MV-4-11 (cell line): ENCODE results near the gene CCNT1.
"Not testable (repeated sequence)": the region's sequence is repeated elsewhere in the genome, so short reads cannot be mapped to it uniquely, and the experiment has no call there.

Source experiments
- DNase-seq: peaks from one replicate; lab custom pipeline; 2025; lab: John Stamatoyannopoulos, UW

Gene CCNT1

DNA sequence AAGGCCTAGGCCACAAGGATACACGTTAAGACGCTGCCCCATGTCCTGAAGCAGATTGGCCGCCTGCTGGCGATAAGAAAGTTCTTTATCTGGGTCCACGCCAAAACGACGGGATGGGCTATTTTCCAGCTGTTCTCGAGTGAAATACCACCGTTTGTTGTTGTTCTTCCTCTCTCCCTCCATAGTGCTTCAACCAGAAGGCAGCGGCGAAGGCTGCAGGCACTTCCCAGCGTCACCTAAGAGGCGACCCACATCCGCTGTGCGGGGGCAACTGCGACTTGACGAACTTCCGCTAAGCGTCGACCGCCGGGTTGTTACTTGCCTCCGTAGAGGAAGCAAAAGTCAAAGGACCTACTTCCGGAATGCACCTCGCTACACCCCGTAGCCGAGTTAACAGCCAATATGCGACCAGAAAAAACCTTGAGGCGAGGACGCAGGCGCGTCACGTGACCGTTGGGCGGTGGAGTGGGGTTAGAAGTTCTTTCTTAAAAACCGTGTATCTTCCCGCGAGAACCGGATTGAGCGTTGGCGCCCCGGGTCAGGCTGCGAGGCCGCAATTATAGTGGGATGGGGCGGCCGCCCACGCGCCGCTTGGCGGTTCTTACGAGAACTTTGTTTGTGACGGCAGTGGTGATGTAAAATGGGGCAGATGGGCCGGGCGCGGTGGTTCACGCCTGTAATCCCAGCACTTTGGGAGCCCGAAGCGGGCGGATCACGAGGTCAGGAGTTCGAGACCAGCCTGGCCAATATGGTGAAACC, at the start of gene CCNT1:
Gene CCNT1 (minus strand): TSS at position 215 of the 759 bp plus-strand sequence. CDS start 32 bp downstream, at position 183.
- DNase-seq = peak; percentile 100

DNA sequence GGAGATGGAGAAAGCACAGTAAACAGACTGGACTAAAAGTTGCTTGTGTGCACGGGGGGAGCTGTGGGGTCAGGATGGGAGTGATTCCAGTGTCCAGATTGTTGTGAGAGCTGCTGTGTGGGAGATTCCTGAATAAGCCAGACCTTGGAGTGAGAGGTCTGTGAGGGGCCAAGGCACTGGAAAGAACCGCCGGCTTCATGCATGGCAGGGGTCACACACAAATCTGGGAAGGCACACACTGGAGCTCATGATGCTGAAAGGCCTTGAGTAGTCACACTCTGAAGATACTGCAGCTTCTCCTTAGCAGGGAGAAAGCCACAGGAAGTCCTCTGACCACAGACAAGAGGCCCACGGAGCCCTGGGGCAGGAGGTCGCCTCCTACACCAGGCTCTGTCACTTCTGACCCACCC, 49.3 kb upstream of the CCNT1 start:
- DNase-seq = peak; percentile 87

DNA sequence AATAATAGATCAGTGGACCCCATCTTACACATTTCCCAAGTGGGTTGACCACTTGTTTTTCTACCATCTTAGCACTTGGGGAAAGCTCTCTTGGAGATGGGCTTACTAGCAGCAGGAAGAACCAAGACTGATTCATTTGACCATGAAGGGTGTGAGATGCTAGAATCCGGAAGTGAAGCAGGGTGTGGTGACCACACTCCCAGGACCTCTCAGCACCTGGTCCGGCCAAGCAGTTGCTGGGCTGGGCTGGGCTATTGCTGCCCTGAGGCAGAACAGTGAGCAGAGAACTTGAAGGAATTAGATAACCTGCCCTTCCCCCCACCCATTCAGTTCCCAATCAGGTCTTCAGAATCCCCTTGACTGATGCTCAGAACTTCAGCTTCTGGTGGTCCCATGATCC, 48.0 kb upstream of the CCNT1 start:
- DNase-seq = peak; percentile 64

DNA sequence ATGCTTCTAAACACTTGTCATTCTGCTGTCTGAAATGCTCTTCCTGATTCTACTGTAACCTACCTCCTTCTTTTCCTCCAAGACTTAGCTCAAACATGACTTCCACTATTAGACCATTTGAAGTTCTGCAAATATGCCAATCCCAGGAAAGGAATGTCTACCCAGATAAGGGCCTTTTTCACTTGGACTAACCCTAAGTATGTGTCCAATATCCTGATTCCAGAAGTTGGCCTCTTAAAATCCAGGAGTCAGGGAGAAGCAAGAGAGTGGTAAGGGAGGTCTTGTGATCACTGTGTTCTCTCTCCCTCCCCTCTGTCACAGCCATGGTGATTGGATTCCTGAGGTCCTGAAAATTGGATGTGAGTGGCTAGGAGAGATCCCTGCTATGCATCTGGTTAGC, 42.2 kb upstream of the CCNT1 start:
- DNase-seq = no peak

DNA sequence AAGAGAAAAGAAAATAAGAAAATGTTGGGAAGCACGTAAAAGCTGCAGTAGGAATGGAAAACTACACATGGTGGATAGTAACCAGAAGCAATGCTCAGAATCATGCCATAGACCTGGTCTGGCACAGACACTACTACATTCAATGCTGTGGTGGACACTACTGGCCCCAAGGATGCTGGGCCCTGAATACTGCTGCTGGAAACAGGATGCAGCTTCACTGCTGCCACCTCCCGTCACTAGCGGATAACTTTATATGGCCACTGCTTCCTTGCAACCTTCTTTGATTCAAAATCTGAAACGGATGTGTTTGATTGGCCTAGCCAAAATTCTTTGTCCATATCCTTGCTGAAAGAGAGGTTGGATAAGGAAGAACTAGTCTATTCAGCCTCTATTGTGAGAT, 41.7 kb upstream of the CCNT1 start:
- no peak for DNase-seq

DNA sequence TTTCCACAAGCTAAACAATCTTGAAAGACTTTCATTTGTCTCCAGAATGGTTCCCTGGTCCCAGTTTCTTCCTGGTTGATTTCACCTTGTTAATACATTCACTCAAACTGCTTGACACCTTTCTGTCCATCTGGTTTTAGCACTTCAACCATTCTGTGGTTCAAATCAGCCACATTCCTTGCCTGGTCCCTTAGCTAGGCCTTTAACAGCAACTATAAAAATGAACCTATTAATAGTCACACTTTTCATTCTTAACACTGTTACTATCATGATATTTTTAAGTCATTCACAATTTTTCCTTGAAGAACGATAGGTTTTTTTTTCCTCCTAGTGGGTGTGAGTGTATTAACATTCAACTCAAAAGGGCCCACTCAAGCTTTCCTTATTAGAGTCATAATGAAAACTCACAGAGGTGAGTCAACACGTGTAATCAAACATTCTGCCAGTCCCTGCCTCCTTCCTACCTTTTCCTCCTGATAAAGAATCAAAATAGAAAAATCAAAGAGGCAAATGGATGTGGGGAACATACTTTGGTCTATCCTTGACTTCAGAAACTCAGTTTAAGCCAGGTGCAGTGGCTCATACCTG, 34.4 kb upstream of the CCNT1 start:
- no peak for DNase-seq

DNA sequence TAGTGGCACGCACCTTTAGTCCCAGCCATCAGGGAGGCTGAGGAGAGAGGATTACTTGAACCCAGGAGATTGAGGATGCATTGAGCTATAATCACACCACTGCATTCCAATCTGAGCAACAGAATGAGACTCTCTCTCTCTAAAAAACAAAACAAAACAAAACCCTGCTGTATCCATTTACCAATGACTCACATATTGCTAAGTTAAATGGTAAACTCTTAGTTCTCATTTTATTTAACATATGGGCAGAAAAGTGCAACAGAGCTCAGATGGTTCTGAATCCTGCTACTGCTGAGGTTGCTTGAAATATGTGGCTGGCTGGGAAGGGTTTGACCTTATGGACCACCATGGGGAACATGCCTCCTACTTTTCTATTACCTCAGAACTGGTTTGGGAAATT, 33.7 kb upstream of the CCNT1 start:
- DNase-seq = no peak

DNA sequence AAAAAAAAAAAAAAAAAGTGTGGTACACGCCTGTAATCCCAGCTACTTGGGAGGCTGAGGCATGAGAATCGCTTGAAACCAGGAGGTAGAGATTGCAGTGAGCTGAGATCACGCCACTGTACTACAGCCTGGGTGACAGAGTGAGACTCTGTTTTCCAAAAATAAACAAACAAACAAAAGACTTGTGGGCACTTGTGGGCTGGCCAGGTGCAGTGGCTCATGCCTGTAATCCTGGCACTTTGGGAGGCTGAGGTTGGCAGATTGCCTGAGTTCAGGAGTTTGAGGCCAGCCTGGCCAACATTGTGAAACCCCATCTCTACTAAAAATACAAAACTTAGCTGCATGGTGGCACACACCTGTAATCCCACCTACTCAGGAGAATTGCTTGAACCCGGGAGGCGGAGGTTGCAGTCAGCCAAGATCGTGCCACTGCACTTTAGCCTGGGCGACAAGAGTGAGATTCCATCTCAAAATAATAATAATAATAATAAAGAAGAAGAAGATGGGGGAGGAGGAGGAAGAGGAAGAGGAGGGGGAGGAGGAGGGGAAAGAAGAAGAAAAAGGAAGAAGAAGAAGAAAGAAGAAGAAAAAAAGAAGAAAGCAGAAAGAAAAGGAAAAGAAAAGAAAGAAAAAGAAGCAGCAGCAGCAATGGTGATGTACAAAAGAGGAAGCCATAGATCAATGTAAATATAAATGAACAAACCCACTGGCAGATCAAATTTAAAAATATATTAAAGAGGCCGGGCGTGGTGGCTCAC, 27.9 kb upstream of the CCNT1 start:
- no peak for DNase-seq

DNA sequence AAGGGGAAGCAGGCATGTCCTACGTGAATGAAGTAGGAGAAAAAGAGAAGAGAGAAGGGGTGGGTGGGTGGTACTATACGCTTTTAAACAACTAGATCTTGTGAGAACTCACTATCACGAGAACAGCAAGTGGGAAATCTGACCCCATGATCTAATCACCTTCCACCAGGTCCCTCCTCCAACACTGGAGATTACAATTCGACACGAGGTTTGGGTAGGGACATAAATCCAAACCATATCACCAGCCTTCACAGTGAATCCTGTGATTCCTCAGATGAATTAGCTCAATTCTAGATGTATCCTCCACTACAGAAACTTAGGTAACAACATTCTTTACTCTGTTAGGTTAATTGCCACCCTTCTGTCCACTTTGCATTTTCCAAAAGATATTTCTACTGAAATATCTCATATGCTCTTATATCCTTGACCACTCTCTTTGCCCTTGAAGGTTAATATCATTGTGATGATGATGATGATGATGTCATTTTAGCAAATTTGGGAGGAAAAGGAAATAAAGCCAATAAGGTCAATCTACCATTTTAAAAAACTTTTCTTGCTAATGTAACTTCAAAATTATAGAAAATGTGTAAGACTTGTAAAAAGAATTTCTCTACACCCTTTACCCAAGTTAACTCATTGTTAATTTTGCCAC, 23.2 kb upstream of the CCNT1 start:
- no peak for DNase-seq

DNA sequence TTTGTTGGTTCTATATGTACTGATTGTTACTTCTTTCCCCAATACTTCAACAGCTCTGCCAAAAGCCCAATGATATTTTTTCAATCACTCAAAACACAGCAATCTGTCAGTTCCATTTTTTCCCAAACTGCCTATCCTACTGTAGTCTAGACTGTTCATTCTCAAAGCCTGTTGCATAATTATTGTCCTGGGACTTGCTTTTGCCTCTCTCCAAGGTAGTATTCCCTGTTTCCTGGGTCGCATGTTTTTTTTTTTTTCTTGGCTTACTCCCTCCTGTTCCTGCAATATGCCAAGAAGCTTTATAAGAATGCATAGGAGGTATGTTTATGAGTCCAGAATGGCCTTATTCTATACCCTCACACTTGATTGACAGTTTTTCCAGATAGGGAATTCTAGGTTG, 19.9 kb upstream of the CCNT1 start:
- no peak for DNase-seq

DNA sequence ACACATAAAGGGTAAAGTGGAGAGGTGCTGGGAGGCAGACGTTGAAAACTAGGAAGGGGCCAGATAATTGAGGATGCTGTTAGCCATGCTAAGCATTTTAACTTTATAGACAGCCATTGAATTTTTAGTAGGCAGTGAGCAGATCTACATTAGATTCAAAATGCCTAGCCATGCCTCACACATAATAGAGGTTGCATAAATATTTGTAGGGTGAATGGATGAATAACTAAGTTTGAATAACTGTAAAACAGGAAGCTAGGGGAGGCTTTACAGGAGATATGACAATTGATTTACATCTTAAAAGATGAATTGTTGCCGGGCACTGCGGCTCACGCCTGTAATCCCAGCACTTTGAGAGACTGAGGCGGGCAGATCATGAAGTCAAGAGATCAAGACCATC, 12.3 kb upstream of the CCNT1 start:
- DNase-seq = no peak

DNA sequence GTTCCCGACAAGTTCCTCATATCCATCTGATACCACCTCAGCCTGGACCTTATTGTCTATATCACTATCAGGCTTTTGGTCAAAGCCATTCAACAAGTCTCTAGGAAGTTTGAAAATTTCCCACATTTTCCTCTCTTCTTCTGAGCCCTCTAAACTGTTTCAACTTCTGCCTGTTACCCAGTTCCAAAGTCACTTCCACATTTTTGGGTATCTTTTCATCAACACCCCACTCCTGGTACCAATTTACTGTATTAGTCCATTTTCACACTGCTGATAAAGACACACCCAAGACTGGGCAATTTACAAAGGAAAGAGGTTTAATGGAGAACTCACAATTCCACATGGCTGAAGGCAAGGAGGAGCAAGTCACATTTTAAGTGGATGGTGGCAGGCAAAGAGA, 4.2 kb upstream of the CCNT1 start:
- DNase-seq = not testable (repeated sequence)

DNA sequence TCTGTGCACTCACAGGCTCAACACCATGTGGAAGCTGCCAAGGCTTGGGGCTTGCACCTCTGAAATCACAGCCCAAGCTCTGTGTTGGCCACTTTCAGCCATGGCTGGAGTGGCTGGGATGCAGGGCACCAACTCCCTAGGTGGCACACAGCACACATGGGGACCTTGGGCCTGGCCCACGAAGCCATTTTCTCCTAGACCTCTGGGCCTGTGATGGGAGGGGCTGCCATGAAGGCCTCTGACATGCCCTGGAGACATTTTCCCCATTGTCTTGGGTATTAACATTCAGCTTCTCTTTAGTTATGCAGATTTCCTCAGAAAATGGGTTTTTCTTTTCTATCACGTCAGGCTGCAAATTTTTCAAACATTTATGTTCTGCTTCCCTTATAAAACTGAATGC, 3.7 kb upstream of the CCNT1 start:
- DNase-seq = not testable (repeated sequence)

DNA sequence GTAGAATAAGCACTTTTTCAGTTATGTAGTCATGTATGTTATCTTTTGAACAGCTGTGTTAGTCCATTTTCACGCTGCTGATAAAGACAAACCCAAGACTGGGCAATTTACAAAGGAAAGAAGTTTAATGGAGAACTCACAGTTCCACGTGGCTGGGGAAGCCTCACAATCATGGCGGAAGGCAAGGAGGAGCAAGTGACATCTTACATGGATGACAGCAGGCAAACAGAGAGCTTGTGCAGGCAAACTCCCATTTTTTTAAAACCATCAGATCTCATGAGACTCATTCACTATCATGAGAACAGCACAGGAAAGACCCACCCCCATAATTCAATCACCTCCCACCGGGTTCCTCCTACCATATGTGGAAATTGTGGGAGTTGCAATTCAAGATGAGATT, 2.5 kb upstream of the CCNT1 start:
- not testable (repeated sequence) for DNase-seq

DNA sequence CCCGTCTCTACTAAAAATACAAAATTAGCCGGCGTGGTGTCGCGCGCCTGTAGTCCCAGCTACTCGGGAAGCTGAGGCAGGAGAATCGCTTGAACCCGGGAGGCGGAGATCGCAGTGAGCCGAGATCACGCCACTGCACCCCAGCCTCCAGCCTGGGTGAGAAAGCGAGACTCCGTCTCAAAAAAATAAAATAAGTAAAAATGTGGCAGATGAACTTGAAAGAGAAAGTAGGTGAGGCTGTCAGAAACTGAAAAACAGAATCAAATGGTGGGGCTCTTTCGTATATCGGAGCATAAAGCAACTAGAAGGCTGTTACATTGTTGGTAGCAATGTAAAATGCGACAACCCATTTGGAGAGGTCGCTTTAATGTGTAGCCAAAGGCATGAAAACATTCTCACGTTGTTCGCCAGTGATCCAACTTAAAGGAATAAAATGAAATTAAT, 767 bp upstream of the CCNT1 start:
- DNase-seq = peak; percentile 24

DNA sequence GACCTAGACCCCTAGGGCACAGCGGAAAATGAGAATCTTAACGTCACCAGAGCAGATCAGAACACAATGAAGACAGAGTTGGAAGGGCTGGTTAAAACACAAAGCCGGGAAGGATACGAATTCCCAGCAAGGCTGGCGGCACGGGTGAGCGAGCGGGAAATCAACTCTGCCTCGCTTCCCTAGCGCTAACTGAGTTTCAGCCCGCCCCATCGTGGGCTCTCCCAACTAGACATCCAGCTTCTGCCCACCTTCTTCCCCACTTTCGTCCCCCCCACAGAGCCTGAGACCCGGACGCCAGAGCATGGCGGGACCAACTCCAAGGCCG, 377 bp downstream of the CCNT1 start:
- DNase-seq = no peak

DNA sequence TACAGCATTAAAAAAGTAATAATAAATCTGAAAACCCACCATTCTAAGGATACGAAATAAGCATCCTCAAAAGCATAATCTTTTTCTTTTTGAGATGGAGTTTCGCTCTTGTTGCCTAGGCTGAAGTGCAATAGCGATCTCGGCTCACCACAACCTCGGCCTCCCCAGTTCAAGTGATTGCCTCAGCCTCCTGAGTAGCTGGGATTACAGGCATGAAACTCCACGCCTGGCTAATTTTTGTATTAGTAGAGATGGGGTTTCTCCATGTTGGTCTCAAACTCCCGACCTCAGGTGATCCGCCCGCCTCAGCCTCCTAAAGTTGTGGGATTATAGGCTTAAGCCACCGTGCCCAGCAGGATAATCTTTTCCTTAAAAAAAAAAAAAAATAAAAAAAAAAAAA, 4.3 kb downstream of the CCNT1 start:
- DNase-seq = no peak

DNA sequence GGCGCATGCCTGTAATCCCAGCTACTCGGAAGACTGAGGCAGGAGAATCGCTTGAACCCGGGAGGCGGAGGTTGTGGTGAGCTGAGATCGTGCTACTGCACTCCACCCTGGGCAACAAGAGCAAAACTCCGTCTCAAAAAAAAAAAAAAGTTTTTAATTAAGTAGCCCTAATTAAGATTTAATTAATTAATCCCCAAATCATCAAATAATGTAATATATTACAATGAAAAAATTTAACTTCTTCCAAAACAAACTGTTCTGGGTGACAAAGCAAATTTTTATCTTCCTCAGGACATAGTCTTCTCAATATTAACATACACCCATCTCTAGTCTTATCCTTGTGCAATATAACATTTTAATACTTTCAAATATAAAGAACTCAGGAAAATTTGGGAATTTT, 17.7 kb downstream of the CCNT1 start:
- not testable (repeated sequence) for DNase-seq

DNA sequence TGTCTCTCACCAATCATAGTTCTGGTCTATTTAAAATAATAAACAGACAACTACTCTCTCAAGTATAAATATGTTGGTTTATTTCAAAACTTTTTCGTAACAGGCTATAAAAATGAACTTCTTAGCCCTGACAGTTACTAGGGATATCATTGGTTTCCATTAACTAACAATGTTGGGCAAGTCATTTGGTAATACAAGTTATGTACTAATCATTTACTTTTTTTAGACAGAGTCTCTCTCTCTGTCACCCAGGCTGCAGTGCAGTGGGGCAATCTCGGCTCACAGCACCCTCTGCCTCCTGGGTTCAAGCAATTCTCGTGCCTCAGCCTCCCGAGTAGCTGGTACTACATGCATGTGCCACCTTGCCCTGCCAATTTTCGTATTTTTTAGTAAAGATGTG, 19.9 kb downstream of the CCNT1 start:
- peak; percentile 27 for DNase-seq

DNA sequence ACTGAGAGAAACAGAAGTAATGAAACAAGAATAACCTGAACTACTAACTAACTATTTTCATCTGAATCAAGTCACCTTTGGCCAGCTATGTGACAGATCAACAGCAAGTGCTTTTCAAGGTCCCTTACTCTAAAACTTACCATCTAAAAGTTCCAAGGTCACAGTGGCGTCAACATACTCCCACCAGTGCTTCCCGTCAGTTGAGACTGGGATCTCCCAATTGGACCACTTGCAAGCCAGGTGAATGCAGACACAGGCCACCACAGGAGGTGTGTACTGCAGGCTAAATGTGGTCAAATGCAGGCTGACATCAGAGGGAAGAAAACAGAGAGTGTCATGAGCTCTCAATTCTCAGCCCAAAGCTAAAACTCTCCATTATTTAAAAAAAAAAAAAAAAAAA, 20.6 kb downstream of the CCNT1 start:
- no peak for DNase-seq

DNA sequence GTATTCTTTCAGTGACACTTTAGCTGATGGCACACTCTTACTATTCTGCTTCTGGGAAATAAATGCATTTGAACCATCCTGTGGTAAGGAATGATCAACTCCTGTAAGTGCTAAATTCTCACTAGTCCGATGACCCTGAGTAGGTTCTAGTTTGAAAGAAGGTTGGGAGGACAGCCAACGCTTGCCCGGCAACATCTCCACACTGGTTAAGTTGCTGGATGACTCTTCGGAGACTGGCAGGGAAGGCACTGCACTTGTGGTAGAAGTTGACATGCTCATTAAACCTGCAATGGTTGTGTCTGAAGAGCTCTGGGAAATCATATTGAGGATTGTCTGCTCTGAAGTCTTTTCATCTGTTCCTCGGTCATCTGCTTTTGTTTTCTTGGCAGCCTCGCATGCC, 22.5 kb downstream of the CCNT1 start:
- DNase-seq = no peak

DNA sequence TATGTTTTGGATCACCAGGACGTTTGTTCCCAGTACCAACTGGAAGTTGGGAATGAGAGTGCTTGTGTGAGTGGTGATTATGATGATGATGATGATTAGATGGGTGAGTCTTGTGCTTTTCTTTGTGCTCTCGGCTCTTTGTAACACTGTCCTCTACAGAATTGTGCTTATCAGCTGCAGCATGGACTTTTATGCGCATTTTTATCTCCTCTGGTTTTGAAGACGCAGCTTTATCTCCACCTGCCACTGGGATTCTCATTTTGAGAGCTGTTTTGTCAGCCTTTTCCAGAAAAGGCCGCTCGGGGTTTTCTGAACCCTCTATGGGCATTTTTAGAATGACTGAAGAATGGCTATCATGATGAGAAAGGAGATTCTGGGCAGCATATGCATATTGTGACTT, 22.9 kb downstream of the CCNT1 start:
- DNase-seq = no peak
